HCT116 (cell line): ENCODE data around the gene PRPF31.

Experiments used
- CBX3 ChIP-seq: IDR thresholded peaks from 2 replicates; pipeline ENCODE4 v1.6.1; 2012; ENCODE audit warnings: low read depth
- CEBPB ChIP-seq: IDR thresholded peaks from 2 replicates; pipeline ENCODE4 v1.6.1; 2012; ENCODE audit warnings: low read depth
- CTCF ChIP-seq, 3 experiments: fragments of 200-600 bp in 1 of 3; sonication (generic) in 1 of 3; IDR thresholded peaks in 2 of 3; conservative IDR thresholded peaks in 1 of 3; 2 replicates each; pipeline ENCODE4 v1.5.1; 2012 to 2017; ENCODE audit warnings: low read depth in 2 of 3, low read length in 2 of 3, antibody characterized with exemption in 1 of 3, borderline replicate concordance in 1 of 3, control low read depth in 1 of 3, mild to moderate bottlenecking in 1 of 3, mixed read lengths in 1 of 3, mixed run types in 1 of 3, moderate library complexity in 1 of 3; ENCODE audit not compliant: insufficient read depth in 1 of 3
- EZH2 ChIP-seq: fragments of 200-600 bp; sonication (generic); IDR thresholded peaks from 2 replicates; pipeline ENCODE4 v1.6.1; 2017; ENCODE audit warnings: antibody characterized with exemption, mixed run types
- EZH2phosphoT487 ChIP-seq: fragments of 200-600 bp; IDR thresholded peaks from 2 replicates; pipeline ENCODE4 v1.6.1; 2018; ENCODE audit warnings: antibody characterized with exemption, borderline replicate concordance
- POLR2A ChIP-seq: IDR thresholded peaks from 2 replicates; pipeline ENCODE4 v1.7.0; 2011; ENCODE audit warnings: borderline replicate concordance; ENCODE audit not compliant: insufficient read depth, insufficient read length; ENCODE audit errors: extremely low read depth
- POLR2AphosphoS5 ChIP-seq: IDR thresholded peaks from 2 replicates; pipeline ENCODE4 v1.6.1; 2011; ENCODE audit warnings: mild to moderate bottlenecking, low read depth, low read length, moderate library complexity
- REST ChIP-seq: IDR thresholded peaks from 2 replicates; pipeline ENCODE4 v1.6.1; 2012; ENCODE audit warnings: low read depth
- SP1 ChIP-seq: IDR thresholded peaks from 2 replicates; pipeline ENCODE4 v1.6.1; 2012; ENCODE audit warnings: low read depth
- SRF ChIP-seq: IDR thresholded peaks from 2 replicates; pipeline ENCODE4 v1.6.1; 2012; ENCODE audit warnings: low read depth
- TCF7L2 ChIP-seq: IDR thresholded peaks from 2 replicates; pipeline ENCODE4 v1.7.0; 2011; ENCODE audit warnings: borderline replicate concordance, inconsistent platforms; ENCODE audit not compliant: insufficient read depth, insufficient read length; ENCODE audit errors: extremely low read depth
- YY1 ChIP-seq: IDR thresholded peaks from 2 replicates; pipeline ENCODE4 v1.6.1; 2011; ENCODE audit warnings: low read length, low read depth, moderate library complexity, mild to moderate bottlenecking; ENCODE audit not compliant: insufficient replicate concordance; ENCODE audit errors: extremely low read depth

GRCh38 chr19:54178581-54179261, 63.2 kb downstream of the PRPF31 start:
- no peak for TF ChIP-seq CTCF (IDR thresholded peaks at IDR 0.05 in 2 of 3, conservative IDR thresholded peaks at IDR 0.05 in 1 of 3; ENCODE audit: borderline replicate concordance in 1 of 3, insufficient read depth in 1 of 3, low read depth in 2 of 3, low read length in 2 of 3)
- TF ChIP-seq POLR2AphosphoS5, result no peak
- TF ChIP-seq CEBPB, result no peak
- no peak for TF ChIP-seq POLR2A
- no peak for TF ChIP-seq EZH2
- no peak for TF ChIP-seq REST
- no peak for TF ChIP-seq EZH2phosphoT487
- no peak for TF ChIP-seq SRF
- TF ChIP-seq SP1, result no peak
- TF ChIP-seq TCF7L2, result no peak
- no peak for TF ChIP-seq YY1
- TF ChIP-seq CBX3, result no peak
